K562 (cell line): ENCODE results near the gene CNOT1. TPM values are rescaled to one million over a fixed set of nuclear protein-coding genes. Genes with fewer than 3 reads are reported as not detected.
"Not testable (repeated sequence)": the region's sequence is repeated elsewhere in the genome, so short reads cannot be mapped to it uniquely, and the experiment has no call there.

Experiments used
- ATAC-seq: fragments of 200-7000 bp; cut with Tn5 transposase; 3 replicates; pipeline ENCODE4 v1.9.1; 2020; ENCODE audit warnings: moderate library complexity
- BruUV-seq: library from RNA; stranded (reverse); fragments of 400-500 nt; replicated peaks from 2 replicates; lab custom pipeline; 2021; lab: Mats Ljungman, UMichigan
- CTCF ChIA-PET: fragments of 300-600 bp; formaldehyde crosslinking; extraction: SDS; loops from one replicate; lab custom pipeline; 2021; ENCODE audit warnings: low intra/inter-chr PET ratio; lab: Yijun Ruan, JAX
- POLR2A ChIA-PET: fragments of 300-600, 350-650 bp; sonication (Branson Sonifier 250); formaldehyde crosslinking; extraction: SDS; loops from one replicate; lab custom pipeline; 2021; ENCODE audit warnings: antibody characterized with exemption, inconsistent platforms; lab: Yijun Ruan, JAX
- DNase-seq, 4 experiments: peaks; one replicate each; pipeline versions ENCODE4 v3.0.0 to v3.0.0-alpha.2; 2011 to 2018; ENCODE audit warnings: low spot score in 3 of 4, mixed read lengths in 3 of 4; ENCODE audit errors: extremely low read depth in 1 of 4
- FAIRE-seq: peaks from 2 replicates; lab custom pipeline; 2011; peaks lifted over from hg19 to GRCh38; lab: Jason Lieb, UNC
- H2AFZ ChIP-seq: 2 replicates; pipeline ENCODE4 v1.6.0; 2011; ENCODE audit warnings: low read depth, low read length, control low read depth, inconsistent platforms
- H3K27ac ChIP-seq: fragments of 200-600 bp; 3 replicates; pipeline ENCODE4 v1.8.0; 2011; ENCODE audit warnings: low read depth, mild to moderate bottlenecking, control low read depth, inconsistent platforms, low read length, moderate library complexity, mixed read lengths; ENCODE audit errors: extremely low read depth
- H3K27me3 ChIP-seq, 2 experiments: fragments of 300-600 bp in 1 of 2; 2 replicates in 1 of 2; 3 replicates in 1 of 2; pipeline versions ENCODE4 v1.6.0 to v1.8.0; 2011; ENCODE audit warnings: inconsistent platforms in 2 of 2, low read length in 2 of 2, mild to moderate bottlenecking in 1 of 2, mixed read lengths in 1 of 2, moderate library complexity in 1 of 2; ENCODE audit not compliant: control insufficient read depth in 2 of 2, insufficient read depth in 2 of 2
- H3K36me3 ChIP-seq: fragments of 300-600 bp; 3 replicates; pipeline ENCODE4 v1.8.0; 2011; ENCODE audit warnings: mild to moderate bottlenecking, low read length, inconsistent platforms; ENCODE audit not compliant: control insufficient read depth, insufficient read depth
- H3K4me1 ChIP-seq, 2 experiments: fragments of 200-600 bp in 1 of 2; replicated peaks in 1 of 2; 2 replicates in 1 of 2; 3 replicates in 1 of 2; pipeline versions ENCODE4 v1.5.1 to v1.8.0; 2011; ENCODE audit warnings: inconsistent platforms in 2 of 2, low read length in 2 of 2, mild to moderate bottlenecking in 1 of 2, mixed read lengths in 1 of 2, moderate library complexity in 1 of 2; ENCODE audit not compliant: control insufficient read depth in 2 of 2, insufficient read depth in 2 of 2
- H3K4me2 ChIP-seq: 2 replicates; pipeline ENCODE4 v1.6.1; 2011; ENCODE audit warnings: low read length, control low read depth, inconsistent platforms, mixed read lengths; ENCODE audit not compliant: insufficient read depth
- H3K4me3 ChIP-seq: fragments of 200-600 bp; sonication (generic), shearing (Covaris generic); 2 replicates; pipeline ENCODE4 v1.5.1; 2016; ENCODE audit warnings: control low read depth, inconsistent platforms
- H3K79me2 ChIP-seq: fragments of 200-600 bp; 3 replicates; pipeline ENCODE4 v1.8.0; 2011; ENCODE audit warnings: low read length, inconsistent platforms; ENCODE audit not compliant: control insufficient read depth, insufficient read depth
- H3K9ac ChIP-seq, 2 experiments: 2 replicates each; pipeline versions ENCODE4 v1.6.0 to v1.6.1; 2011; ENCODE audit warnings: low read depth in 2 of 2, low read length in 2 of 2, control low read depth in 1 of 2, inconsistent platforms in 1 of 2, mild to moderate bottlenecking in 1 of 2, mixed read lengths in 1 of 2; ENCODE audit not compliant: insufficient read depth in 1 of 2
- H3K9me1 ChIP-seq: one replicate; pipeline ENCODE4 v1.6.0; 2011; ENCODE audit warnings: inconsistent platforms, mild to moderate bottlenecking, low read length, moderate library complexity; ENCODE audit not compliant: control insufficient read depth, insufficient read depth
- H3K9me3 ChIP-seq: replicated peaks from 2 replicates; pipeline ENCODE4 v1.5.1; 2011; ENCODE audit warnings: low read depth, low read length, inconsistent platforms; ENCODE audit not compliant: control insufficient read depth, insufficient read depth
- H4K20me1 ChIP-seq: replicated peaks from 2 replicates; pipeline ENCODE4 v1.6.1; 2011; ENCODE audit warnings: low read length, inconsistent platforms, mixed read lengths; ENCODE audit not compliant: control insufficient read depth, insufficient read depth
- FUS ChIP-seq: fragments of 200-400 bp; formaldehyde crosslinking; optimal IDR thresholded peaks from 2 replicates; pipeline ENCODE3; 2017; ENCODE audit warnings: low read depth, low read length
- SREBF1 ChIP-seq: fragments of 150-350 bp; IDR thresholded peaks from 2 replicates; pipeline ENCODE4 v1.6.1; 2014; ENCODE audit warnings: antibody characterized with exemption, low read depth, low read length, borderline replicate concordance
- U2AF1 ChIP-seq: fragments of 200-400 bp; formaldehyde crosslinking; optimal IDR thresholded peaks from 2 replicates; pipeline ENCODE3; 2017; ENCODE audit warnings: mild to moderate bottlenecking, low read depth, low read length, moderate library complexity
- YY1 ChIP-seq, 3 experiments: IDR thresholded peaks; 2 replicates each; pipeline ENCODE4 v1.6.1; 2011; ENCODE audit warnings: low read length in 2 of 3, mild to moderate bottlenecking in 2 of 3, moderate library complexity in 2 of 3, borderline replicate concordance in 1 of 3, control low read depth in 1 of 3, low read depth in 1 of 3; ENCODE audit not compliant: insufficient read depth in 3 of 3, insufficient replicate concordance in 2 of 3, control insufficient read depth in 1 of 3, insufficient read length in 1 of 3; ENCODE audit errors: extremely low read depth in 1 of 3
- WGBS: fragments of 100-300 bp; shearing (Covaris generic); methylation state at CpG from one replicate; pipeline ENCODE4 v1.1.6; 2016; ENCODE audit warnings: low coverage, mixed read lengths; ENCODE audit not compliant: insufficient coverage; ENCODE audit errors: missing lambda C conversion rate; 5-methylcytosine and 5-hydroxymethylcytosine counted together
- in situ Hi-C: fragments of 300-500 bp; cut with MboI; formaldehyde crosslinking; loops from 4 replicates; pipeline ENCODE4 v1.15.0; 2018; ENCODE audit warnings: inconsistent platforms, mixed read lengths
- intact Hi-C: fragments of 100-400 bp; cut with micrococcal nuclease; formaldehyde crosslinking; loops from 2 replicates; pipeline ENCODE4 v1.14.2; 2022
- polyA plus RNA-seq, 8 experiments: library from polyadenylated mRNA; depleted of rRNA in 4 of 8; stranded (reverse) in 5 of 8; unstranded in 3 of 8; fragments of >200 nt; fragmentation: Nextera tagmentation in 2 of 8; fragmentation: Illumina TruSeq in 1 of 8; extraction: Ambion mirVana in 2 of 8; extraction: Trizol in 1 of 8; gene quantifications; 2 replicates each; pipeline versions ENCODE4 v1.2.1 to v1.2.3, GENCODE V29; 2011 to 2014; ENCODE audit warnings: inconsistent platforms in 1 of 8, missing spikeins in 1 of 8
- total RNA-seq, 7 experiments: library from RNA; depleted of rRNA in 6 of 7; stranded (reverse); fragments of >200 nt in 6 of 7; fragmentation: Illumina TruSeq in 2 of 7; extraction: Trizol in 2 of 7; gene quantifications; 2 replicates each; pipeline versions ENCODE4 v1.2.1 to v1.2.3, GENCODE V29; 2011 to 2021; ENCODE audit warnings: low replicate concordance in 1 of 7
- TF ChIP-seq, protein P1 (sequence below): fragments of 250-450 bp; sonication (Bioruptor Pico); IDR thresholded peaks from 2 replicates; pipeline ENCODE4 v1.8.0; 2022; ENCODE audit warnings: moderate library complexity, mild to moderate bottlenecking, inconsistent platforms

The CNOT1 gene
- total and polyA plus RNA-seq, 9 of the 15 experiments (the other 6 are each of a cell fraction or from before 2014, with no cell fraction given): 110 to 270 (median 220) TPM

DNA sequence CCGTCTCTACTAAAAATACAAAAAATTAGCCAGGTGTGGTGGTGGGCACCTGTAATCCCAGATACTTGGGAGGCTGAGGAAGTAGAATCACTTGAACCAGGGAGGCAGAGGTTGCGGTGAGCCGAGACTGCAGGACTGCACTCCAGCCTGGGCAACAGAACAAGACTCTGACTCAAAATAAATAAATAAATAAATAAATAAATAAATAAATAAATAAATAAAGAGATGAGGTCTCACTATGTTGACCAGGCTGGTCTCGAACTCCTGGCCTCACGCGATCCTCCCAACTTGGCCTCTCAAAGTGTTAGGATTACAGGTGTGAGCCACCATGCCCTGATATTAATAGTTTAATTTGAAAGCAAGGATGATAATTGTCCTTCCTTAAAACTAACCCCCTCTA lies 7.4 kb upstream of the CNOT1 start:
- WGBS: 73% methylated on average over 6 of the region's 6 CpGs
- CTCF ChIA-PET: interaction anchor here (0.6 to 2.1 kb wide), 2 partner anchors 125 to 292 kb away, joined by 3 to 15 read pairs; no protein-coding TSS in a partner anchor
- H2AFZ ChIP-seq, ATAC-seq, in situ Hi-C loops, H3K4me2 ChIP-seq, BruUV-seq, H4K20me1 ChIP-seq, H3K36me3 ChIP-seq, FAIRE-seq, H3K4me3 ChIP-seq, H3K27me3 ChIP-seq, H3K27ac ChIP-seq, intact Hi-C loops, H3K9me1 ChIP-seq, H3K9ac ChIP-seq, H3K79me2 ChIP-seq, POLR2A ChIA-PET, H3K4me1 ChIP-seq, H3K9me3 ChIP-seq, DNase-seq: not testable (repeated sequence)

DNA sequence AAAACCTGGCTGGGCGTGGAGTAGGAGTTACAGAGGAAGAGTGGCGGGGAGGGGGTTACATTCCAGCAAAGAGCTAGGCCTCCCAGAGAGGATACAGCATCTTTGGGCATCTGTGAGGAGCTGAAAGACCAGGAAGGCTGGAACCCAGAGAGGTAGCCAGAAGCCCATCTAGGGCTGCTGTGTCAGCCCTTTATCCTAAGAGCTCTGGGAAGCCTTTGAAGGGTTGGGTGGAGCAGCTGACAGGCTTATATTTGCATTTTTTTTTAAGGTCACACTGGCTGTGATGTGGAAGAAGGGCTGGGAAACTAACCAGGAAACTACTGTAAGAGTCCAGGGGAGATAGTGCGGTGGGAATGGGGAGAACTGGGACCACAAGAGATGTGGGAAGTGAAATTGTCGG lies 6.8 kb upstream of the CNOT1 start:
- H3K36me3 ChIP-seq: no peaks in the 10 kb centered on the region
- ATAC-seq (no peak), DNase-seq (no peak), FAIRE-seq (no peak)
- no peak for TF ChIP-seq FUS
- no peak for TF ChIP-seq U2AF1
- TF ChIP-seq SREBF1: no peak
- TF ChIP-seq YY1 (IDR thresholded peaks at IDR 0.05; ENCODE audit: borderline replicate concordance in 1 of 3, control insufficient read depth in 1 of 3, extremely low read depth in 1 of 3, insufficient read depth in 3 of 3, insufficient read length in 1 of 3, insufficient replicate concordance in 2 of 3, low read depth in 1 of 3, low read length in 2 of 3): no peak
- TF ChIP-seq, protein P1, sequence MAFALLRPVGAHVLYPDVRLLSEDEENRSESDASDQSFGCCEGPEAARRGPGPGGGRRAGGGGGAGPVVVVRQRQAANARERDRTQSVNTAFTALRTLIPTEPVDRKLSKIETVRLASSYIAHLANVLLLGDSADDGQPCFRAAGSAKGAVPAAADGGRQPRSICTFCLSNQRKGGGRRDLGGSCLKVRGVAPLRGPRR (CRISPR knock-in tag): no peak
- WGBS: 29% methylated on average over 4 of the region's 4 CpGs
- CTCF ChIA-PET: no interaction called here
- in situ Hi-C loops: no loop called here
- POLR2A ChIA-PET: interaction anchor here (0.7 kb wide), 1 partner anchor 119 kb away, joined by 3 read pairs; no protein-coding TSS in a partner anchor
- H3K9me3 ChIP-seq: no peaks in the 10 kb centered on the region
- no peak overlapping the region for H2AFZ ChIP-seq
- no peak overlapping the region for H3K27ac ChIP-seq
- H3K9me1 ChIP-seq: no peaks in the 10 kb centered on the region
- H3K4me3 ChIP-seq: no peak overlapping the region
- H3K4me1 ChIP-seq: no peaks in the 10 kb centered on the region; a peak in 1 of 5 replicates
- no TSS peak for BruUV-seq
- intact Hi-C loops: no loop called here
- H4K20me1 ChIP-seq: no peaks in the 10 kb centered on the region
- H3K27me3 ChIP-seq: no peaks in the 10 kb centered on the region; a peak in 1 of 5 replicates
- H3K9ac ChIP-seq: no peak overlapping the region
- no peaks in the 10 kb centered on the region for H3K79me2 ChIP-seq
- H3K4me2 ChIP-seq: no peak overlapping the region
